HEK293 (cell line): Measurements from ENCODE around the gene MED15.

Experiments used
- SETDB1 ChIP-seq: IDR thresholded peaks from one replicate; pipeline ENCODE4 v1.6.1; 2017; ENCODE audit warnings: mild to moderate bottlenecking, low read length, moderate library complexity, mixed read lengths; ENCODE audit not compliant: insufficient read length
- SP3 ChIP-seq: fragments of 450-650 bp; formaldehyde crosslinking; IDR thresholded peaks from 2 replicates; pipeline ENCODE4 v1.5.1; 2016; ENCODE audit warnings: missing biosample characterization, missing genetic modification characterization
- YY1 ChIP-seq: fragments of 450-650 bp; formaldehyde crosslinking; IDR thresholded peaks from 2 replicates; pipeline ENCODE4 v1.5.1; 2018; ENCODE audit warnings: missing biosample characterization, missing genetic modification characterization
- ZBTB1 ChIP-seq: fragments of 450-650 bp; formaldehyde crosslinking; IDR thresholded peaks from 2 replicates; pipeline ENCODE4 v1.5.1; 2016; ENCODE audit warnings: missing biosample characterization, missing genetic modification characterization
- ZNF202 ChIP-seq: fragments of 450-650 bp; formaldehyde crosslinking; IDR thresholded peaks from 2 replicates; pipeline ENCODE4 v1.5.1; 2016; ENCODE audit warnings: missing biosample characterization, missing genetic modification characterization, borderline replicate concordance
- ZNF792 ChIP-seq: fragments of 450-650 bp; formaldehyde crosslinking; IDR thresholded peaks from 2 replicates; pipeline ENCODE4 v1.5.1; 2016; ENCODE audit warnings: missing biosample characterization, missing genetic modification characterization
- ZNF843 ChIP-seq: fragments of 450-650 bp; formaldehyde crosslinking; IDR thresholded peaks from 2 replicates; pipeline ENCODE4 v1.5.1; 2016; ENCODE audit warnings: missing biosample characterization, missing genetic modification characterization
- TF ChIP-seq, protein P1 (sequence below): fragments of 450-650 bp; formaldehyde crosslinking; IDR thresholded peaks from 2 replicates; pipeline ENCODE4 v1.5.1; 2017; ENCODE audit warnings: missing biosample characterization, missing genetic modification characterization
- TF ChIP-seq, protein P2 (sequence below): fragments of 450-650 bp; formaldehyde crosslinking; IDR thresholded peaks from 2 replicates; pipeline ENCODE4 v1.5.1; 2016; ENCODE audit warnings: missing biosample characterization, missing genetic modification characterization
- TF ChIP-seq, protein P3 (sequence below): fragments of 450-650 bp; formaldehyde crosslinking; IDR thresholded peaks from 2 replicates; pipeline ENCODE4 v1.5.1; 2016; ENCODE audit warnings: missing biosample characterization, missing genetic modification characterization

DNA sequence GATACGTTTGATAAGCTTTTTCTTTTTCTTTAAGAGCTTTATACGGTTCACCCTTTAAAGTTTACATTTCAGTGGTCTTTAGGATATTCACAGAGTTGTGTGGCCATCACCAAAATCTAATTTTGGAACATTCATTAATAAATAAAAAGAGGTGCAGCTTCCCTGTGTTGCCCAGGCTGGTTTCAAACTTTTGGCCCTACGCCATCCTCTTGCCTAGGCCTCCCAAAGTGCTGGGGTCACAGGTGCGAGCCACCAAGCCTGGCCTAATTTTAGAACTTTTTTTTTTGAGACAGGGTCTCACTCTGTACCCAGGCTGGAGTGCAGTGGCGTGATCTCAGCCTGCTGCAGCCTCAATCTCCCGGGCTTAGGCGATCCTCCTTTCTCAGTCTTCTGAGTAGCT, 30.6 kb downstream of the MED15 start:
- TF ChIP-seq, protein P1, sequence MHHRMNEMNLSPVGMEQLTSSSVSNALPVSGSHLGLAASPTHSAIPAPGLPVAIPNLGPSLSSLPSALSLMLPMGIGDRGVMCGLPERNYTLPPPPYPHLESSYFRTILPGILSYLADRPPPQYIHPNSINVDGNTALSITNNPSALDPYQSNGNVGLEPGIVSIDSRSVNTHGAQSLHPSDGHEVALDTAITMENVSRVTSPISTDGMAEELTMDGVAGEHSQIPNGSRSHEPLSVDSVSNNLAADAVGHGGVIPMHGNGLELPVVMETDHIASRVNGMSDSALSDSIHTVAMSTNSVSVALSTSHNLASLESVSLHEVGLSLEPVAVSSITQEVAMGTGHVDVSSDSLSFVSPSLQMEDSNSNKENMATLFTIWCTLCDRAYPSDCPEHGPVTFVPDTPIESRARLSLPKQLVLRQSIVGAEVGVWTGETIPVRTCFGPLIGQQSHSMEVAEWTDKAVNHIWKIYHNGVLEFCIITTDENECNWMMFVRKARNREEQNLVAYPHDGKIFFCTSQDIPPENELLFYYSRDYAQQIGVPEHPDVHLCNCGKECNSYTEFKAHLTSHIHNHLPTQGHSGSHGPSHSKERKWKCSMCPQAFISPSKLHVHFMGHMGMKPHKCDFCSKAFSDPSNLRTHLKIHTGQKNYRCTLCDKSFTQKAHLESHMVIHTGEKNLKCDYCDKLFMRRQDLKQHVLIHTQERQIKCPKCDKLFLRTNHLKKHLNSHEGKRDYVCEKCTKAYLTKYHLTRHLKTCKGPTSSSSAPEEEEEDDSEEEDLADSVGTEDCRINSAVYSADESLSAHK (tag by site-specific recombination) = no peak
- TF ChIP-seq, protein P2, sequence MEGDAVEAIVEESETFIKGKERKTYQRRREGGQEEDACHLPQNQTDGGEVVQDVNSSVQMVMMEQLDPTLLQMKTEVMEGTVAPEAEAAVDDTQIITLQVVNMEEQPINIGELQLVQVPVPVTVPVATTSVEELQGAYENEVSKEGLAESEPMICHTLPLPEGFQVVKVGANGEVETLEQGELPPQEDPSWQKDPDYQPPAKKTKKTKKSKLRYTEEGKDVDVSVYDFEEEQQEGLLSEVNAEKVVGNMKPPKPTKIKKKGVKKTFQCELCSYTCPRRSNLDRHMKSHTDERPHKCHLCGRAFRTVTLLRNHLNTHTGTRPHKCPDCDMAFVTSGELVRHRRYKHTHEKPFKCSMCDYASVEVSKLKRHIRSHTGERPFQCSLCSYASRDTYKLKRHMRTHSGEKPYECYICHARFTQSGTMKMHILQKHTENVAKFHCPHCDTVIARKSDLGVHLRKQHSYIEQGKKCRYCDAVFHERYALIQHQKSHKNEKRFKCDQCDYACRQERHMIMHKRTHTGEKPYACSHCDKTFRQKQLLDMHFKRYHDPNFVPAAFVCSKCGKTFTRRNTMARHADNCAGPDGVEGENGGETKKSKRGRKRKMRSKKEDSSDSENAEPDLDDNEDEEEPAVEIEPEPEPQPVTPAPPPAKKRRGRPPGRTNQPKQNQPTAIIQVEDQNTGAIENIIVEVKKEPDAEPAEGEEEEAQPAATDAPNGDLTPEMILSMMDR = no peak
- TF ChIP-seq ZNF202 (tag by site-specific recombination) (no peak), SP3 (tag by site-specific recombination) (no peak), SETDB1 (no peak), ZBTB1 (tag by site-specific recombination) (no peak), ZNF792 (no peak), YY1 (tag by site-specific recombination) (no peak), ZNF843 (tag by site-specific recombination) (no peak)
- TF ChIP-seq, protein P3, sequence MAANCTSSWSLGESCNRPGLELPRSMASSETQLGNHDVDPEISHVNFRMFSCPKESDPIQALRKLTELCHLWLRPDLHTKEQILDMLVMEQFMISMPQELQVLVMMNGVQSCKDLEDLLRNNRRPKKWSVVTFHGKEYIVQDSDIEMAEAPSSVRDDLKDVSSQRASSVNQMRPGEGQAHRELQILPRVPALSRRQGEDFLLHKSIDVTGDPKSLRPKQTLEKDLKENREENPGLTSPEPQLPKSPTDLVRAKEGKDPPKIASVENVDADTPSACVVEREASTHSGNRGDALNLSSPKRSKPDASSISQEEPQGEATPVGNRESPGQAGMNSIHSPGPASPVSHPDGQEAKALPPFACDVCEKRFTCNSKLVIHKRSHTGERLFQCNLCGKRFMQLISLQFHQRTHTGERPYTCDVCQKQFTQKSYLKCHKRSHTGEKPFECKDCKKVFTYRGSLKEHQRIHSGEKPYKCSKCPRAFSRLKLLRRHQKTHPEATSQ (tag by site-specific recombination) = no peak
